PC-9 (cell line): ENCODE data around the gene PEX11G. TPM values are rescaled to one million over a fixed set of nuclear protein-coding genes. Genes with fewer than 3 reads are reported as not detected.
A peak's percentile ranks its signal among the peaks of the same experiment; 100 is the strongest.

Experiments used
- BruUV-seq: library from RNA; stranded (reverse); fragments of 400-500 nt; replicated peaks from 2 replicates; lab custom pipeline; 2021; lab: Mats Ljungman, UMichigan
- CTCF ChIA-PET: fragments of 300-600 bp; sonication (Branson Sonifier 250); formaldehyde crosslinking; loops from one replicate; lab custom pipeline; 2022; ENCODE audit warnings: antibody characterized with exemption; lab: Charles Lee
- POLR2A ChIA-PET: fragments of 300-600 bp; sonication (Branson Sonifier 250); formaldehyde crosslinking; loops from one replicate; lab custom pipeline; 2022; ENCODE audit warnings: antibody characterized with exemption; ENCODE audit not compliant: unreplicated experiment; lab: Charles Lee
- DNase-seq, 2 experiments: peaks; one replicate each; pipeline versions ENCODE4 v3.0.0 to v3.0.0-alpha.2; 2015 to 2022; ENCODE audit warnings: mixed read lengths in 1 of 2
- H2AFZ ChIP-seq: fragments of 200-600 bp; sonication (generic); 2 replicates; pipeline ENCODE4 v1.8.1; 2017; ENCODE audit warnings: antibody characterized with exemption
- H3F3A ChIP-seq: fragments of 200-600 bp; sonication (generic); 2 replicates; pipeline ENCODE4 v1.8.1; 2017; ENCODE audit warnings: antibody characterized with exemption, mild to moderate bottlenecking, low read depth; ENCODE audit not compliant: insufficient read depth
- H3K27ac ChIP-seq: fragments of 200-600 bp; sonication (generic); 2 replicates; pipeline ENCODE4 v1.6.1; 2016; ENCODE audit warnings: mixed run types
- H3K27me3 ChIP-seq: fragments of 200-600 bp; sonication (generic); 2 replicates; pipeline ENCODE4 v1.6.1; 2016; ENCODE audit warnings: low read depth, mixed run types; ENCODE audit not compliant: insufficient read depth
- H3K36me3 ChIP-seq: fragments of 200-600 bp; sonication (generic); 2 replicates; pipeline ENCODE4 v1.6.1; 2016; ENCODE audit warnings: low read depth, mixed run types
- H3K4me1 ChIP-seq: fragments of 200-600 bp; sonication (generic); replicated peaks from 2 replicates; pipeline ENCODE4 v1.6.1; 2016; ENCODE audit warnings: mixed run types; ENCODE audit not compliant: insufficient read depth
- H3K4me2 ChIP-seq: fragments of 200-600 bp; sonication (generic); 2 replicates; pipeline ENCODE4 v1.6.1; 2017; ENCODE audit warnings: mixed run types
- H3K4me3 ChIP-seq: fragments of 200-600 bp; sonication (generic); 2 replicates; pipeline ENCODE4 v1.6.1; 2016; ENCODE audit warnings: mixed run types
- H3K79me2 ChIP-seq: fragments of 200-600 bp; sonication (generic); 2 replicates; pipeline ENCODE4 v1.6.1; 2017; ENCODE audit warnings: low read depth, mixed run types
- H3K9me2 ChIP-seq: fragments of 200-600 bp; sonication (generic); 2 replicates; pipeline ENCODE4 v1.8.1; 2017; ENCODE audit warnings: mild to moderate bottlenecking; ENCODE audit not compliant: insufficient read depth
- H3K9me3 ChIP-seq: fragments of 200-600 bp; sonication (generic); 2 replicates; pipeline ENCODE4 v1.8.1; 2016; ENCODE audit warnings: low read depth; ENCODE audit not compliant: insufficient read depth
- H4K20me1 ChIP-seq: fragments of 200-600 bp; sonication (generic); 2 replicates; pipeline ENCODE4 v1.8.1; 2017; ENCODE audit not compliant: insufficient read depth
- CTCF ChIP-seq: fragments of 200-600 bp; sonication (generic); conservative IDR thresholded peaks from 2 replicates; pipeline ENCODE4 v1.6.1; 2017; ENCODE audit warnings: mixed run types, antibody characterized with exemption, mild to moderate bottlenecking, moderate library complexity
- EZH2 ChIP-seq: fragments of 200-600 bp; sonication (generic); IDR thresholded peaks from 2 replicates; pipeline ENCODE4 v1.8.0; 2017; ENCODE audit warnings: antibody characterized with exemption, low read depth
- intact Hi-C: fragments of 100-400 bp; cut with micrococcal nuclease; formaldehyde crosslinking; loops from one replicate; pipeline ENCODE4 v1.10.0; 2022; ENCODE audit not compliant: unreplicated experiment
- total RNA-seq: library from RNA; stranded (reverse); gene quantifications from 2 replicates; pipeline ENCODE4 v1.2.3, GENCODE V29; 2021

The PEX11G gene
- total RNA-seq, 1 experiment from 2014 or later, result 10.5 TPM

GRCh38 chr19:7494416-7495098, 5.7 kb upstream of the PEX11G start:
- no peak overlapping the region for H3K27ac ChIP-seq
- H3K36me3 ChIP-seq, result no peaks in the 10 kb centered on the region
- intact Hi-C loops, result no loop called here
- BruUV-seq, result no TSS peak
- no peak overlapping the region for H3K4me3 ChIP-seq
- H3F3A ChIP-seq, result peaks cover 36% of the 10 kb centered on the region
- H3K9me2 ChIP-seq, result no peaks in the 10 kb centered on the region
- H3K27me3 ChIP-seq, result no peaks in the 10 kb centered on the region
- peaks cover 23% of the 10 kb centered on the region for H3K4me1 ChIP-seq
- CTCF ChIA-PET, result no interaction called here
- POLR2A ChIA-PET, result no interaction called here
- no peak overlapping the region for H2AFZ ChIP-seq
- DNase-seq, result no peak
- H3K4me2 ChIP-seq, result no peak overlapping the region
- H4K20me1 ChIP-seq, result no peaks in the 10 kb centered on the region
- H3K79me2 ChIP-seq, result no peaks in the 10 kb centered on the region
- TF ChIP-seq EZH2, result no peak
- no peak for TF ChIP-seq CTCF
- no peaks in the 10 kb centered on the region for H3K9me3 ChIP-seq

GRCh38 chr19:7492558-7492957, 3.7 kb upstream of the PEX11G start:
- Histone ChIP-seq H3K9me2 (no peaks in the 10 kb centered on the region), H3K27me3 (no peaks in the 10 kb centered on the region), H2AFZ (peak overlapping the region; percentile 40; the same call in 1 of the 2 replicates), H3F3A (peaks cover 31% of the 10 kb centered on the region), H3K4me2 (peak overlapping the region; percentile 54), H3K9me3 (no peaks in the 10 kb centered on the region), H4K20me1 (no peaks in the 10 kb centered on the region), H3K4me1 (peaks cover 39% of the 10 kb centered on the region), H3K79me2 (peaks cover 7% of the 10 kb centered on the region), H3K27ac (peak overlapping the region; percentile 80), H3K36me3 (no peaks in the 10 kb centered on the region), H3K4me3 (peak overlapping the region; percentile 21; the same call in 1 of the 2 replicates)
- ChIA-PET POLR2A (interaction anchor here (0.7 kb wide), 2 partner anchors 8 to 307 kb away, joined by 3 to 5 read pairs; no protein-coding TSS in a partner anchor), CTCF (no interaction called here)
- TF ChIP-seq EZH2, result no peak
- TF ChIP-seq CTCF, result no peak
- intact Hi-C loops, result no loop called here
- DNase-seq, result peak in 1 of 2 experiments; percentile 66
- no TSS peak for BruUV-seq

GRCh38 chr19:7492142-7492541, 3.3 kb upstream of the PEX11G start:
- CTCF ChIA-PET, result no interaction called here
- Histone ChIP-seq H3K79me2 (peaks cover 7% of the 10 kb centered on the region), H3F3A (peaks cover 33% of the 10 kb centered on the region), H4K20me1 (no peaks in the 10 kb centered on the region), H3K4me3 (peak overlapping the region; percentile 21; the same call in 1 of the 2 replicates), H3K4me1 (peaks cover 39% of the 10 kb centered on the region), H3K27me3 (no peaks in the 10 kb centered on the region), H3K9me3 (no peaks in the 10 kb centered on the region), H3K27ac (peak overlapping the region; percentile 80), H2AFZ (peak overlapping the region; percentile 40; the same call in 1 of the 2 replicates), H3K9me2 (no peaks in the 10 kb centered on the region), H3K4me2 (peak overlapping the region; percentile 54), H3K36me3 (no peaks in the 10 kb centered on the region)
- TF ChIP-seq EZH2, result no peak
- no peak for TF ChIP-seq CTCF
- peak; percentile 45 to 92 for DNase-seq
- POLR2A ChIA-PET, result interaction anchor here (0.7 kb wide), 2 partner anchors 8 to 307 kb away, joined by 3 to 5 read pairs; no protein-coding TSS in a partner anchor
- intact Hi-C loops, result no loop called here
- no TSS peak for BruUV-seq
